ENCODE measurements around the gene PRR20B.
"Not testable (repeated sequence)": the region's sequence is repeated elsewhere in the genome, so short reads cannot be mapped to it uniquely, and the experiment has no call there.

Gene PRR20B

DNA sequence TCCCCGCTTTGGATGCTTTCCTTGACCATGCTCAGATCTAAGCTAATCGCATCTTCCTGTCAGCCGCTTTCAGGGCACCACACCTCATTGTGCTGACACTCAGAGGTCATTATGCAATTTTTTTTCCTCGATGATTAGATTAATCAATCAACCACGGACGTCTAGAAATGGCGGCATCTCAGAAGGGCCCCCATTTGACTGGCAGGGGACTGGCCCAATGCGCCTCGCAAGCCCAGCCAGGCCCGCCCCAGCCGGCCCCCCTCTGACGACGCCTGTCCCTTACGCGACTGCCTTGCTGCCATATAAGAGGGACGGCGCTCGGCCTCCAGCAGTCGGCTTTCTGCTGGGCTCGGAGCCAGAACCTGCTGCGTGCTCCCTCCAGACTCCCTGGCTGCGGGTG, at the start of gene PRR20B:
Gene PRR20B, plus strand, starts transcription at position 301 of the 400 bp plus-strand sequence. CDS start 387 bp downstream, outside the sequence.
- not testable (repeated sequence) for DNase-seq

DNA sequence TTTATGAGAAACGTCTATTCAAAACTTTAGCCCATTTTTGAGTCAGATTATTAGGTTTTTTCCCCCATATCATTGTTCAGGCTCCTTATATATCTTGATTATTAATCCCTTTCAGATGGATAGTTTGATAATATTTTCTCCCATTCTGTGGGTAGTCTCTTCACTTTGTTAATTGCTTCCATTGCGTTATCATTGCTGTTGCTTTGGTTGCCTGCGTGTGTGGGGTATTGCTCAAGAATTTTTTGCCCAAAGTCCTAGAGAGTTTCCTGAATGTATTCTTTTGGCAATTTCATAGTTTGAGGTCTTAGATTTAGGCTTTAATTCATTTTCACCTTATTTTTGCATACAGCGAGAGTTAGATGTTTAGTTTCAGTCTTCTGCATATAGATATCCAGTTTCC, 32.3 kb upstream of the PRR20B start:
- no peak for DNase-seq

DNA sequence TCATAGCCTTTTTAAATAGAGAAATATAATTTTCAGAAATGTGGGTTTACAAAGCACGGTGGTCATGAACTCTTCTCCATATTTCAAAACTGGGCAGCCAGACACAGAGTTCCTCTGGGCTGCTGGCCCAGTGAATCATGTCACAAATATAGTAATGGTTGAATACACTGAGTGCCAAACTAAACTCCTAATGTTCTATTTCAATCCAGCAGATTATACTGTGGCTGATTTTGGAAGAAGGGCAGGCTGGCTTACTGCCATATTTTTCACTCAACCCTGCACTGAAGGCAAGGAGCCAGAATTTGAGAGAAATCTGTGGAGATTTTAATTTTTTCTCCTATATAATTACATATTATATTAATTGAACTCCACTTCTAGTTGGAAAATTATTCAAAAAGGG, 23.6 kb upstream of the PRR20B start:
- peak; percentile 46 for DNase-seq

GRCh38 chr13:57128909-57129308, 18.4 kb upstream of the PRR20B start:
- DNase-seq, result no peak

GRCh38 chr13:57136093-57136492, 11.2 kb upstream of the PRR20B start:
- DNase-seq, result no peak

DNA sequence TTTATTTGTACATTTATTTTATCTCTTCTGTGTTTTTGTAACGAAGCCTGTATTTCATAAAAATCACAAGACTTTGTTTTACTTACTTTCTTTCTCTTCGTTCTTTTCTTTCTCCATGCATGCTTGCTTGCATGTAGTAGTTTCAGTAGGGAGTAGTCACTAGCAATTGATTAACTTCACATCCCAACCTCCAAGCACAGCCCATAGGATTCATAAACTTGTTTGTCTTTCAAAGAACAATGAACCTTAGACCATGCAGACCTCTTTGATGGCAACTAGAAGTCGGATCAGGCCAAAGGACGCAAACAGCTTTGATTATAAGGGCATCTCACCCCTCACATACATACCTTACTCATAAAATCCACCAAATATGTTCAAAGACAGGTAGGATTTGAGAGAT, 9.7 kb upstream of the PRR20B start:
- DNase-seq, result no peak

DNA sequence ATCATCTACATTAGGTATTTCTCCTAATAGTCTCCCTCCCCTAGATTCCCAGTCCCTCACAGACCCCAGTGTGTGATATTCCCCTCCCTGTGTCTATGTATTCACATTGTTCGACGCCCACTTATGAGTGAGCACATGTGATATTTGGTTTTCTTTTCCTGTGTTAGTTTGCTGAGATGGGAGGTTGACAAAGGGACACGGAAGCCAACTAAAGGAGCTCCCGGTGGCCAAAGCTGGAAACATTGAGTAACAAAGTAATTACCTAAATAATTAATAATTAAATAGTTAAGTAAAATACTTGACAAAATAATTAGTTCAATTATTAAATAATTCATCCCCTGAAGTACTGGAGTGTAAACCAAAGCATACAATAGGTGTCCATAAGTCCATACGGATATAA, 8.3 kb upstream of the PRR20B start:
- DNase-seq, result no peak

DNA sequence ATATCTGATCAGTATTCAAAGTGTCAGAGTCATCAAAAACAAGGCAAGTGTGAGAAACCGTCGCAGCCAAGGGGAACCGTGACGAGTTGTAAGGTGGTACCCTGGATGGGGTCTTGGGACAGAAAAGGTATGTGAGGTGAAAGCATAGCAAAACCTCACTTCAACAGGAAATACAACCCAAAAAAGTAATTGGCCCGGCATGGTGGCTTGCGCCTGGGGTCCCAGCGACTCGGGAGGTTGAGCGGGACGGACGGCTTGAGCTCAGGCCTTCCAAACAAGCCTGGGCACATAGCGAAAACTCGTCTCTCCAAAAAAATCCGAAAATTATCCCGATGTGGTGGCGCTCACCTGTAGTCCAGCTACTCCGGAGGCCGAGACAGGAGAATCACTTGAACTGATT, 7.5 kb upstream of the PRR20B start:
- DNase-seq, result not testable (repeated sequence)

- not testable (repeated sequence) for DNase-seq
These were observed 6.9 kb upstream of the PRR20B start, which contains the start of gene PRR20A for GRCh38 chr13:57140235-57140968. TSS of gene PRR20A (plus strand) at chr13:57140918. CDS start at chr13:57141305, 387 bp downstream.

DNA sequence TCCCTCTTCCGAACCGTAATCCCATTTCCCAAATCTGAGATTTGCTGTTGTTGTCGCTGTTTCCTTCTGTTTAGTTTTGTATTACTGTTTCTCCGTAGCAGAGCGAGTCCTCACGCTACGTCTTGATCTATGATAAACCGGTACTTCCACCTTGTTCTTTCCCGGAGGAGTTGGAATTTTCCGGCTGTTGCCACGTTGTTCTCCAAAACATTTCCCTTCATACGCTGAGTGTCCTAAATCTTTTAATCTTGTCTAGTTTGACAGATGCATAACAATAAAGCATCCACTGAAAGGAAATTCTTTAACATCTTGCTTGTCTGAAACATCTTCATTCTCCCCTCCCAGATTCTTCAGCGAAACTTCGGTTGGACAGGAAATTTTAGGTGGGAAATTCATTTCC, 818 bp downstream of the PRR20B start:
- not testable (repeated sequence) for DNase-seq

- DNase-seq, result not testable (repeated sequence)
These were observed 6.5 kb downstream of the PRR20B start, which contains the start of gene PRR20C for GRCh38 chr13:57153761-57154160. TSS of gene PRR20C (plus strand) at chr13:57154061. CDS start at chr13:57154448, 387 bp downstream.

DNA sequence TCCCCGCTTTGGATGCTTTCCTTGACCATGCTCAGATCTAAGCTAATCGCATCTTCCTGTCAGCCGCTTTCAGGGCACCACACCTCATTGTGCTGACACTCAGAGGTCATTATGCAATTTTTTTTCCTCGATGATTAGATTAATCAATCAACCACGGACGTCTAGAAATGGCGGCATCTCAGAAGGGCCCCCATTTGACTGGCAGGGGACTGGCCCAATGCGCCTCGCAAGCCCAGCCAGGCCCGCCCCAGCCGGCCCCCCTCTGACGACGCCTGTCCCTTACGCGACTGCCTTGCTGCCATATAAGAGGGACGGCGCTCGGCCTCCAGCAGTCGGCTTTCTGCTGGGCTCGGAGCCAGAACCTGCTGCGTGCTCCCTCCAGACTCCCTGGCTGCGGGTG, 13.0 kb downstream of the PRR20B start, which contains the start of gene PRR20D:
Gene PRR20D, plus strand, starts transcription at position 301 of the 400 bp plus-strand sequence. CDS start 387 bp downstream, outside the sequence.
- not testable (repeated sequence) for DNase-seq

DNA sequence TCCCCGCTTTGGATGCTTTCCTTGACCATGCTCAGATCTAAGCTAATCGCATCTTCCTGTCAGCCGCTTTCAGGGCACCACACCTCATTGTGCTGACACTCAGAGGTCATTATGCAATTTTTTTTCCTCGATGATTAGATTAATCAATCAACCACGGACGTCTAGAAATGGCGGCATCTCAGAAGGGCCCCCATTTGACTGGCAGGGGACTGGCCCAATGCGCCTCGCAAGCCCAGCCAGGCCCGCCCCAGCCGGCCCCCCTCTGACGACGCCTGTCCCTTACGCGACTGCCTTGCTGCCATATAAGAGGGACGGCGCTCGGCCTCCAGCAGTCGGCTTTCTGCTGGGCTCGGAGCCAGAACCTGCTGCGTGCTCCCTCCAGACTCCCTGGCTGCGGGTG, 19.6 kb downstream of the PRR20B start, which contains the start of gene PRR20E:
Gene PRR20E, plus strand, starts transcription at position 301 of the 400 bp plus-strand sequence. CDS start 387 bp downstream, outside the sequence.
- DNase-seq, result not testable (repeated sequence)

GRCh38 chr13:57191667-57192066, 44.4 kb downstream of the PRR20B start:
- DNase-seq, result no peak

Measured in COR-L47 (cell line).